Lower lobe of right lung (tissue), 2 donors: ENCODE measurements around the gene CAV3. TPM values are rescaled to one million over a fixed set of nuclear protein-coding genes. Genes with fewer than 3 reads are reported as not detected.

ENCODE experiments used
- ATAC-seq, 2 donors: fragments of 200-7000 bp; cut with Tn5 transposase; one replicate each; pipeline ENCODE4 v1.9.1; 2020 to 2022; ENCODE audit warnings: mild to moderate bottlenecking in 2 of 2, moderate library complexity in 2 of 2
- DNase-seq: peaks from one replicate; pipeline ENCODE4 v3.0.0-alpha.2; 2020
- H3K27ac ChIP-seq: fragments of 200-600 bp; one replicate; pipeline ENCODE4 v1.8.0; 2022
- H3K27me3 ChIP-seq: fragments of 200-600 bp; one replicate; pipeline ENCODE4 v1.8.0; 2022; ENCODE audit warnings: low read depth
- H3K36me3 ChIP-seq: fragments of 200-600 bp; one replicate; pipeline ENCODE4 v1.8.0; 2022; ENCODE audit warnings: mild to moderate bottlenecking
- H3K4me1 ChIP-seq: fragments of 200-600 bp; one replicate; pipeline ENCODE4 v1.8.0; 2022
- H3K4me3 ChIP-seq: fragments of 200-600 bp; one replicate; pipeline ENCODE4 v1.8.0; 2022; ENCODE audit warnings: mild to moderate bottlenecking
- H3K9me3 ChIP-seq: fragments of 200-600 bp; one replicate; pipeline ENCODE4 v1.8.0; 2022
- intact Hi-C: fragments of 100-400 bp; cut with DNase I; formaldehyde crosslinking; loops from one replicate; pipeline ENCODE4 v1.11.0; 2022
- total RNA-seq: library from RNA; stranded (reverse); fragmentation: NEBNext Ultra II Directional; extraction: Animal tissue kit (Norgen Biotek cat#: 25700); gene quantifications from one replicate; pipeline ENCODE4 v1.2.1, GENCODE V29; 2021
- TF ChIP-seq, protein P1 (sequence below): fragments of 200-600 bp; IDR thresholded peaks from one replicate; pipeline ENCODE4 v1.8.0; 2022; ENCODE audit warnings: antibody characterized with exemption, mild to moderate bottlenecking
- donor health status: DM: no; HTN: yes; CAD: no; lungs with severe emphysema.

Gene CAV3
- total RNA-seq, 1 donor from 2014 or later = not detected

- Histone ChIP-seq H3K4me3 (no peak overlapping the region), H3K4me1 (no peaks in the 10 kb centered on the region), H3K36me3 (no peaks in the 10 kb centered on the region), H3K27ac (no peak overlapping the region), H3K9me3 (no peaks in the 10 kb centered on the region), H3K27me3 (no peaks in the 10 kb centered on the region)
- ATAC-seq = no peak
- intact Hi-C loops = no loop called here
- TF ChIP-seq, protein P1, sequence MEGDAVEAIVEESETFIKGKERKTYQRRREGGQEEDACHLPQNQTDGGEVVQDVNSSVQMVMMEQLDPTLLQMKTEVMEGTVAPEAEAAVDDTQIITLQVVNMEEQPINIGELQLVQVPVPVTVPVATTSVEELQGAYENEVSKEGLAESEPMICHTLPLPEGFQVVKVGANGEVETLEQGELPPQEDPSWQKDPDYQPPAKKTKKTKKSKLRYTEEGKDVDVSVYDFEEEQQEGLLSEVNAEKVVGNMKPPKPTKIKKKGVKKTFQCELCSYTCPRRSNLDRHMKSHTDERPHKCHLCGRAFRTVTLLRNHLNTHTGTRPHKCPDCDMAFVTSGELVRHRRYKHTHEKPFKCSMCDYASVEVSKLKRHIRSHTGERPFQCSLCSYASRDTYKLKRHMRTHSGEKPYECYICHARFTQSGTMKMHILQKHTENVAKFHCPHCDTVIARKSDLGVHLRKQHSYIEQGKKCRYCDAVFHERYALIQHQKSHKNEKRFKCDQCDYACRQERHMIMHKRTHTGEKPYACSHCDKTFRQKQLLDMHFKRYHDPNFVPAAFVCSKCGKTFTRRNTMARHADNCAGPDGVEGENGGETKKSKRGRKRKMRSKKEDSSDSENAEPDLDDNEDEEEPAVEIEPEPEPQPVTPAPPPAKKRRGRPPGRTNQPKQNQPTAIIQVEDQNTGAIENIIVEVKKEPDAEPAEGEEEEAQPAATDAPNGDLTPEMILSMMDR = no peak
- DNase-seq = no peak
Measured at GRCh38 chr3:8722808-8723207, 10.8 kb upstream of the CAV3 start.

DNA sequence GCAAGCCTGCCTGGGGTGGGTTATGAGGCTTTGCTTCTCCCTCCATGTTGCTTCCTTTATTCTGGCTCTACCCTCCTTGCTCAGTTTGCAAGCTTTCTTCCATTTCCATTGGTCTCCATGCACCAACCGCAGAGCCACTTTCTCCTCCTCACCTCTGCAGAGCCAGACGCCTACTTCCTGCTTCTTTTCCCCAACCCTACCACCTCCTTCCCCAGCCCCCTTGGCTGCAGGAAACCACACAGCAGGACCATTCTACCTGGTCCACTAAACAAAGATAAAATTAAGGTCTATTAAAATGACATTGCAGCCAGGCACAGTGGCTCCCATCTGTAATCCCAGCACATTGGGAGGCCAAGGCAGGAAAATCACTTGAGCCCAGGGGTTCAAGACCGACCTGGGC is 10.0 kb upstream of the CAV3 start:
- Histone ChIP-seq H3K9me3 (no peaks in the 10 kb centered on the region), H3K4me1 (no peaks in the 10 kb centered on the region), H3K27ac (no peak overlapping the region), H3K4me3 (no peak overlapping the region), H3K27me3 (no peaks in the 10 kb centered on the region), H3K36me3 (no peaks in the 10 kb centered on the region)
- DNase-seq (no peak), ATAC-seq (no peak)
- TF ChIP-seq, protein P1 = no peak
- intact Hi-C loops = no loop called here

DNA sequence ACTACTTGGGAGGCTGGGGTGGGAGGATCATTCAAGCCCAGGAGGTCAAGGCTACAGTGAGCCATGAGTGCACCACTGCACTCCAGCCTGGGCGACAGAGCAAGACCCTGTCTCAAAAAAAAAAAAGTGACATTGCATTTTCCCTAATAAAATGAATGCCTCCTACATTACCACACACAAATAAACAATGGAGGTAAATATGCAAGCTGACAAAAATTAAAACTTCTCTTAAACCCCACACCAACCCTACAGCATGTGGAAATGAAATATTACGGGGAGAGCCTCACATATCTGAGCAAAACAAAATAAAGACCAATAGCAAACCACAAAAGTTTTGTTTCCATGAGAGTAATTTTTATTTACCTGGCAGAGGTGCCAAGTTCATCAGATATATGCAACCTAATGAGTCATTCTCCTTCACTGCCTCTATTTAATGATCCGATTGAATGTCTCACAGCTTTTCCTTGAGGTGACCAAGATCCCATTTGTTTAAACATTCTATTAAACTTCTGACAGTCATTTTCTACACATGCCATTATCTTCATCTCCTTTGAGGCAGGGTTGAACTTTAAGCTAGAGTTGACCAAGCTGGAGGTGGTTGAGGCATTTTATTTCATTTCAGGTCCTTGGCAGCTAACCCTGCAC is 9.4 kb upstream of the CAV3 start:
- H3K9me3 ChIP-seq = no peaks in the 10 kb centered on the region
- DNase-seq (no peak), ATAC-seq (no peak)
- H3K27me3 ChIP-seq = no peaks in the 10 kb centered on the region
- no peaks in the 10 kb centered on the region for H3K4me1 ChIP-seq
- intact Hi-C loops = no loop called here
- no peak overlapping the region for H3K4me3 ChIP-seq
- TF ChIP-seq, protein P1 = no peak
- H3K36me3 ChIP-seq = no peaks in the 10 kb centered on the region
- H3K27ac ChIP-seq = no peak overlapping the region

DNA sequence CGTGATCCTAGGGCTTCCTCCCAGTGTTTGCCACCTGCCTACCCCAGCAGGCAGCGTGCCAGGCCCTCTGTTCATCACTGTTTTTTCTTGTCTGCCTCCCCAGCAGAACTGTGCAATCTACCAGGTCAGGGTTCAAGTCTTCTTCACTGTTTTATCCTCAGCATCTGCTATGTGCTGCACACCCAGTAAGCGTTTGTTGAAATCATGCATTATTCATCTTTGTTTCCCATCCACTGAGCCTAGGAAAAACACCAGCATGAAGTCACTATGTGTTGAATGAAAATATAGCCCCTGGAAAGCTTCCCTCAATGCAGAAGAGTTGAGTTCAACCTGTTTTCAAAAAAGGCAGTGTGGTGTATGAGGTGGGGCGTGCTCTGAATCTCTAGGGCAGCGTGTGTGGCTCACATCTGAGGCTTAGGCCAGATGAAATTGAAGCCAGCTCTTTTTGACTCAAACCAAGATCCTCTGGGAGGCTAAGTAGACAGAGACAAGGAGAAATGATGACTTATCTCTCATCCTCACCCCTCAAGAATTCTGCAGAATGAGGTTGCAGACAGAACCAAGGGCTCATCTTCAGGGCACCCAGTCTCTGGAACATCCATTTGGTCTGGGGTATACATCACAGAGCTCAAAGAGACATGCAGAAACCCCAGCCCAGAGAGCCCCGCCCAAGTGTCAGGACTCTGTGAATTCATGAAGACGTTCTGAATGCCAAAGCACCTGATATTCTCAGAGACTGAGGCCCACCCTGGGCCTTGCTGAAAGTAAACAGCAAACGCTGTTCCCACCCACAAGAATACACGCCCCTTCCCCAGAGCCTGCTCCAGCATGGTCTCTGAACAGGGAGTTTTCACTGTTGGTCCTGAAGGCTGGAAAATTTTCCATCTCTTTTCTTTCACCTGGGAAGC is 5.7 kb upstream of the CAV3 start:
- ATAC-seq = no peak
- TF ChIP-seq, protein P1 = no peak
- Histone ChIP-seq H3K4me3 (no peak overlapping the region), H3K36me3 (no peaks in the 10 kb centered on the region), H3K27ac (no peak overlapping the region), H3K9me3 (no peaks in the 10 kb centered on the region), H3K27me3 (no peaks in the 10 kb centered on the region), H3K4me1 (no peaks in the 10 kb centered on the region)
- intact Hi-C loops = no loop called here
- DNase-seq = no peak

GRCh38 chr3:8729479-8729878 is 4.1 kb upstream of the CAV3 start:
- no peak overlapping the region for H3K27ac ChIP-seq
- intact Hi-C loops = no loop called here
- TF ChIP-seq, protein P1 = no peak
- H3K9me3 ChIP-seq = no peaks in the 10 kb centered on the region
- ATAC-seq = no peak
- H3K36me3 ChIP-seq = no peaks in the 10 kb centered on the region
- no peaks in the 10 kb centered on the region for H3K27me3 ChIP-seq
- no peak for DNase-seq
- H3K4me3 ChIP-seq = no peak overlapping the region
- H3K4me1 ChIP-seq = no peaks in the 10 kb centered on the region
